Hematopoietic multipotent progenitor cell treated with erythropoietin and hydrocortisone succinate and interleukin-3 and kit ligand, for 8 days (in vitro differentiated cells): ENCODE measurements around the gene SYCE3.

Experiments used
- DNase-seq: peaks from one replicate; pipeline ENCODE4 v3.0.0-alpha.2; 2015

Gene SYCE3

DNA sequence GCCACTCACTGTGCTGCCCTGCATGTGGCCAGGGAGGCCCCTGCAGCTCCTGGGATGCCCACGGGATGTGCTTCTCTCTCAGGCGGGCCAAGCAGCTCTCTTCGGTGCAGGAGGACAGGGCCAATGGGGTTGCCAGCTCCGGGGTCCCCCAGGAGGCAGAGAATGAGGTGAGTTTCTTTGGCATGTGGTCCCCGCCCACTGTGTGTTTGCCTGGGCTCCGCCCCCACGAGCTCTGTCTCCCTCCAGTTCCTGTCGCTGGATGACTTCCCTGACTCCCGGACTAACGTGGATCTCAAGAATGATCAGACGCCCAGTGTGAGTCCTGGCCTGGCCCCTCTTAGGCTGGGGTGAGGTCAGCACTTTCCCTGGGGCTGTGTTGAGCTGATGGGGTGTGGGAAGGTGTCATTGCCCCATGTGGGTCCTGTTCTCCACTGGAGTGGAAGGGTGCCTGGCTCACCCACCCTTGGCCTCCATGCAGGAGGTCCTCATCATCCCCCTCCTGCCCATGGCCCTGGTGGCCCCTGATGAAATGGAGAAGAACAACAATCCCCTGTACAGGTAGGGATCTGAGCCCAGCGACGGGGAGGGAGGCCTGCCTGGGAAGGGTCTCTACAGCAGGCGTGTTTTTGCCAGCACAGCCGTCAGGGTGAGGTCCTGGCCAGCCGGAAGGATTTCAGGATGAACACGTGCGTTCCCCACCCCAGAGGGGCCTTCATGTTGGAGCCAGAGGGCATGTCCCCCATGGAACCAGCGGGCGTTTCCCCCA is 45.0 kb downstream of the SYCE3 start:
- no peak for DNase-seq

DNA sequence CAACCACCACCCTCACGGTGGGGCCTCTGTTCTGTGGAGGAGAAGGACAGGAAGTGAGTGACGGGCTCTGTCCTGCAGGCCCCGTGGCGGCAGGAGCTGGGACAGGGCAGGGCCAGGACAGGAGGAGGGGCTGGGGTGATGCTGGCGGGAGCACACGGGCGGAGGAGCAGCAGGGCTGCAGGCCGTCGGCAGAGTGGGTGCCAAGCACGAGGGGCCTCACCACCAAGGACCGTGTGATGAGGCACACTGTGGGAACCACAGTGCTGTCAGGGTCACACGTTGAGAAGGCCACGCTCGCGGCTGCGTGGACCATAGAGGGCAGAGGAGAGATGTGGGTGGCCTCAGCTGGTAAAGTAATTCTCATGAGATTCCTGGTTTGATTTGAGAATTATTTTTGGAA is 45.8 kb downstream of the SYCE3 start:
- no peak for DNase-seq

- DNase-seq, result no peak
Observed at GRCh38 chr22:50516068-50516467, 46.7 kb downstream of the SYCE3 start.

- no peak for DNase-seq
Observed at GRCh38 chr22:50513175-50513574, 49.5 kb downstream of the SYCE3 start.

- DNase-seq, result no peak
Observed at GRCh38 chr22:50508897-50509296, 53.8 kb downstream of the SYCE3 start.

DNA sequence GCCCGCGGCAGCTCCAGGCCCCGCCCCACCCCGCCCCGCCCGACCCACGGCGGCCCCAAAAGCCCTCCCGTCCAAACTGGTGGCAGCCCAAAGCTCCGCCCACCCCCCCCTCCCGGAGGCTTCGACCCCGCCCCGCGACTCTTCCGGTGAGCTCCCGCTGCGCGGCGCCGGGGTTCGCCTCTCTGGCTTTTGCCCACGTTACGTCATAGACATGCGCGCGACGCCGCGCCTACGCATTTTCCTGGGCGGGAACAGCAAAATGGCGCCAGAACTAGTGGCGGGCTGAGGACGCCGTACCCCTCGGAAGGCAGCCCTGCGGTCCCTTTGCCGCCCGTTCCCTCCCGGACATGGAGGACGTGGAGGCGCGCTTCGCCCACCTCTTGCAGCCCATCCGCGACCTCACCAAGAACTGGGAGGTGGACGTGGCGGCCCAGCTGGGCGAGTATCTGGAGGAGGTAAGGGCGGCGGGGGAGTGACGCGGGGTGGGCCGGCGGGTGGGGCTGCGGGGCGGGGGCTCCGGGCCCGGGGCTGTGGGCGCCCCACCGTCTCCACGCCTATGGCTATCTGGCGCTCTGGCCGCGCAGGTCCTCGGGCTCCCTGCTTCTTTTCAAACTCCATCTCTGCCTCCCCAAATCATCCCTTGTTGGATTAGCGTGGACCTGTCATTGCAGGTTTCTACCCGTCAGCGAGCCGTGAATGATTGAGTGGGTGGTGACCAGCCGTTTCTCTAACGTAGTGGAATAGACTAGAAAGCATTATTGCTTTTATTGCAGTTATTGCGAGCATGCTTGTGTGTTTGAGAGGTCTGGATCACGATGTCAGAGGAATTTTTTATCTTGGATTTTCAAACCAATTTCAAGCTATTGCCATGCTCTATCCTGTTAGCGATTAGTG is 54.5 kb downstream of the SYCE3 start, which contains the start of gene NCAPH2:
Gene NCAPH2, plus strand, starts transcription at position 234 of the 894 bp plus-strand sequence. Its CDS starts 114 bp downstream, at position 348.
- DNase-seq, result peak; percentile 95

DNA sequence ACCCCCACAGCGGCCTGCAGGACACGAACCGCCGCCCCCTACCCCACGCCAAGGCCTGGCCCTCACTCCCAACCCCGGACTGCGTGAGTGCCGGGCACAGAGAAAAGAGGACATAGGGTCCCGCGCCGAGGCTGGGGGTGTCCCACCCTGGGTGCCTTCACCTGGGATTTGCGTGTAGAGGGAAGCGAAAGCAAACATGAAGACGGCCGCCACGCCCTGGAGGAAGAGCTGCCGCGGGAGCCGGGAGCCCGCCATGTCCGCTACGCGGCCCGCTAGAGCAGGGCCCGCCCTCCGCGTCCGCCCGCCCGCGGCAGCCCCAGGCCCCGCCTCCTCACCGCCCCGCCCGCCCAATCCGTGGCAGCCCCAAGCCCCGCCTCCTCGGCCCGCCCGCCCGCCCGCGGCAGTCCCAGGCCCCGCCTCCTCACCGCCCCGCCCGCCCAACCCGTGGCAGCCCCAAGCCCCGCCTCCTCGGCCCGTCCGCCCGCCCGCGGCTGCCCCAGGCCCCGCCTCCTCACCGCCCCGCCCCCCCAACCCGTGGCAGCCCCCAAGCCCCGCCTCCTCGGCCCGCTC is 55.2 kb downstream of the SYCE3 start, which contains the start of gene LMF2:
Gene LMF2, minus strand, starts transcription at position 282 of the 570 bp plus-strand sequence. Its CDS starts 27 bp downstream, at position 255.
- DNase-seq, result peak; percentile 75

DNA sequence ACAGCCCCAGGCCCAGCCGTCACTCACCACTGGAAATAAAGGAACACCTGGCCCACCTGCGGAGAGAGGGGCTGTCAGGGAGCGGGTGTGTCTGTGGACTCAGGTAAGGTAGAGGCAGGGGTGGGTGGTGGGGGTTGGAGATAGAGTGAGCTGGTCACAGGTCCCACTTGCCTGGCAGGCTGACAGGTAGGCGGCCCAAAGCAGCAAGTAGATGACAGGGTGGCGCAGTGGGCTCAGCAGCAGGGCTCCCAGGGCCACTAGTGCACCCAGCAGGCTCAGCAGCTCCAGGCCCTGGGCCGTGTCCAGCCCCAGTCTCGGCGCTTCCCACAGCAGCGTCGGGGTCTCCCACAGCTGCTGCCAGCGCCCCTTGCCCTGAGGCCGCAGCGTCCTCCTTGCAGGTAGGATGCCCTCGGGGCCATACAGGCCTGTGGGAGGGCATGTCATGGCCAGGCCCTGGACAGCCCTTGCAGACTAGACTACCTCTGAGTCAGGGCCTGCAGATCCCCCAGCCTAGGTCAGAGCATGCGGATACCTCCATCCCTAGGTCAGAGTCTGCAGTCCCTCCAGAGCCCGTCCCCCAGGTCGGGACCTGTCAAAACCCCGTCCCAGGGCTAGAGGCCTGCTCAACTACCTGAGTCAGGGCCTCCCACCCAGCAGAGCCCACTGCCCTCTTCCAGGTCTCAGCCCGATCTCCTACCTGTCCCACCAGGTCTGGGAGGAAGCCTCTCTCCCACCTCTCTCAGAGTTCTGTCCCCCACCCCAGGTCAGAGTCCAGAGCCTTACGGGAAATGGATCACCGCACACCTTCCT is 55.9 kb downstream of the SYCE3 start:
- DNase-seq, result no peak

- DNase-seq, result no peak
Observed at GRCh38 chr22:50505776-50506610, 56.7 kb downstream of the SYCE3 start.

- DNase-seq, result no peak
Observed at GRCh38 chr22:50505276-50505775, 57.4 kb downstream of the SYCE3 start.

DNA sequence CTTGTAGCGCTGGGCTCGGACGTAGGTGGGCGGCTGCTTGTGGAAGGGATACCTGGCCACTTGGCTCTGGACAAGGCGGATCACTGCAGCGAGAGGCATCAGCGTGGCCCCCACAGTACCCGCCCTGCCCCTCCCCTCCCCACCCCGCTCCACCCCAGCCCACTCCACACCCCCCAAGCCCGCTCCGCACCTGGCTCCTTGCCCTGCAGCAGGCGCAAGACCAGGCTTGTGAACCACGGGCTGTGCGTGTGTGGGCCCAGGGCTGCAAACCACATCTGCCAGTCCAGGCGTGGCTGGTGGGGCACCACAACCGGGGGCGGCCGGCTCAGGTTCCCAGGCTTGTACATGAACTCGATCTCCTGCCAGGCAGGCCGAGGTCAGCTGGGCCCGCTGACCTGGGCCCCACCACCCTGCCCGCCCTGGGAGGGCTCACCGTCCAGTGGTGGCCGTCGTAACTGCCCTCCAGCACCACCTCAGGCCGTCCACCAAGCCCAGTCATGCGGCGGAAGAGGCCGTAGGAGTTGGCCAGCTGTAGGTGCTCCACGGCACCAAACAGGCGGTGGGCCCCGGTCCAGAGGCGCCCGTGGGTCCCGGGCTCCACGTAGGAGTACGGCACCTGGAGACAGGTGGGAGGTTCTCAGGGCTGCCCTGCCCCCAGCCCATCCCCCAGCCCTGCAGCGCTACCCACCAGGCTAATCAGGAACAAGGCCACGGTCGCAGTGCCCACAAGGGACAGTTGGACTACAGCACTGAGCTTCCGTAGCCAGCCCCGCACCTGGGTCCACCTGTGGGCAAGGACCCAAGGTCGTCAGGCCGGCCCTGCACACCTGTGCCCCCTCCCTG is 58.1 kb downstream of the SYCE3 start:
- DNase-seq, result no peak

DNA sequence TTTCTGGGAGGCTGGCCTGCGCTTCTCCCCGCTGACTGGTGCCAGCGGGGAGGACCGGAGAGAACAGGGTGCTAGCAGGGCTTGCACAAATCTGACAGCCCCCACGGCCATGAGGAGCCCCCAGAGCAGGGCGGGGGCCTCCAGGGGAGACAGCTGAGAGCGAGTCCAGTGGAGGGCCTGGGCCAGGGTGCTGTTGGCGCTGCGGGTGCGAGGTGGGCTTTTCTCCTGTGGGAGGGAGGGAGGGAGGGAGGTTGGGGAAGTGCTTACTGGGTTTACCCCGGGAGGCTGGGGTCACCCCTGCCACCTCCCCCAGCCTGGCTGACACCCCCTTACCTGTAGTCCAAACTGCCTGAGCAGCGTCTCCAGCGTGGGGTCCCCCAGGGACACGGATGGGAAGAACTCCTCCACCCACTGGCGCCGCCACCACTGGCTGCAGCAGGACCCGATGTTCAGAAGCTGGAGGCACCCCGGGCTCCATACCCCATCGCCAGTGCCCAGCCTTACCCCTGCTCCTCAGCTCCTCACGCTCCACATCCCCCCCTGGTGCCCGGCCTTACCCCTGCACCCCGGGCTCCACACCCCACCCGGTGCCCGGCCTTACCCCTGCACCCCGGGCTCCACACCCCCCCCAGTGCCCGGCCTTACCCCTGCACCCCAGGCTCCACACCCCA is 59.1 kb downstream of the SYCE3 start:
- no peak for DNase-seq

- no peak for DNase-seq
Observed at GRCh38 chr22:50502628-50503474, 59.9 kb downstream of the SYCE3 start.

GRCh38 chr22:50502096-50502495 is 60.6 kb downstream of the SYCE3 start:
- no peak for DNase-seq
